H9 (cell line): ENCODE results near the gene CTXN1. TPM values are rescaled to one million over a fixed set of nuclear protein-coding genes. Genes with fewer than 3 reads are reported as not detected.

Experiments used
- DNase-seq: peaks from one replicate; pipeline ENCODE4 v3.0.0-alpha.2; 2017
- H2AFZ ChIP-seq: one replicate; pipeline ENCODE4 v1.6.1; 2013; ENCODE audit warnings: mild to moderate bottlenecking, low read length, control low read depth, moderate library complexity
- H2AK5ac ChIP-seq: 2 replicates; pipeline ENCODE4 v1.6.1; 2013; ENCODE audit warnings: low read length, control low read depth, mixed read lengths; ENCODE audit not compliant: insufficient read length
- H2BK120ac ChIP-seq: one replicate; pipeline ENCODE4 v1.6.1; 2013; ENCODE audit warnings: low read depth, mild to moderate bottlenecking, low read length, control low read depth, inconsistent platforms; ENCODE audit not compliant: poor library complexity, severe bottlenecking
- H2BK12ac ChIP-seq: 2 replicates; pipeline ENCODE4 v1.6.1; 2013; ENCODE audit warnings: low read length, control low read depth, mixed read lengths, low read depth; ENCODE audit not compliant: insufficient read length
- H2BK15ac ChIP-seq: 2 replicates; pipeline ENCODE4 v1.6.1; 2013; ENCODE audit warnings: low read depth, low read length, control low read depth
- H2BK20ac ChIP-seq: one replicate; pipeline ENCODE4 v1.6.1; 2013; ENCODE audit warnings: low read depth, mild to moderate bottlenecking, low read length, control low read depth, inconsistent platforms; ENCODE audit not compliant: poor library complexity, severe bottlenecking
- H2BK5ac ChIP-seq: 2 replicates; pipeline ENCODE4 v1.6.1; 2013; ENCODE audit warnings: low read length, control low read depth, mixed read lengths; ENCODE audit not compliant: insufficient read length
- H3K14ac ChIP-seq: 2 replicates; pipeline ENCODE4 v1.6.1; 2013; ENCODE audit warnings: low read length, control low read depth; ENCODE audit not compliant: insufficient read depth
- H3K18ac ChIP-seq: 2 replicates; pipeline ENCODE4 v1.6.1; 2013; ENCODE audit warnings: low read depth, mild to moderate bottlenecking, mixed read lengths, low read length, control low read depth; ENCODE audit not compliant: insufficient read length
- H3K23ac ChIP-seq: 2 replicates; pipeline ENCODE4 v1.6.1; 2013; ENCODE audit warnings: low read length, control low read depth, mixed read lengths, low read depth; ENCODE audit not compliant: insufficient read length
- H3K23me2 ChIP-seq: 2 replicates; pipeline ENCODE4 v1.6.1; 2013; ENCODE audit warnings: low read depth, mild to moderate bottlenecking, mixed read lengths, low read length, control low read depth; ENCODE audit not compliant: insufficient read length, poor library complexity, severe bottlenecking
- H3K27ac ChIP-seq: 2 replicates; pipeline ENCODE4 v1.5.1; 2013; ENCODE audit warnings: low read length, control low read depth, mixed read lengths, low read depth; ENCODE audit not compliant: insufficient read length
- H3K27me3 ChIP-seq: 2 replicates; pipeline ENCODE4 v1.6.1; 2013; ENCODE audit warnings: low read length, control low read depth, inconsistent platforms; ENCODE audit not compliant: insufficient read depth
- H3K4ac ChIP-seq: 2 replicates; pipeline ENCODE4 v1.6.1; 2013; ENCODE audit warnings: low read depth, mild to moderate bottlenecking, control low read depth, inconsistent platforms, low read length, moderate library complexity
- H3K4me1 ChIP-seq: 2 replicates; pipeline ENCODE4 v1.6.1; 2013; ENCODE audit warnings: low read length, control low read depth, inconsistent platforms; ENCODE audit not compliant: insufficient read depth
- H3K4me2 ChIP-seq: 2 replicates; pipeline ENCODE4 v1.6.1; 2013; ENCODE audit warnings: low read length, control low read depth, mixed read lengths; ENCODE audit not compliant: insufficient read length, insufficient read depth
- H3K56ac ChIP-seq: 2 replicates; pipeline ENCODE4 v1.6.1; 2013; ENCODE audit warnings: low read depth, mild to moderate bottlenecking, mixed read lengths, low read length, control low read depth; ENCODE audit not compliant: insufficient read length
- H3K79me1 ChIP-seq: 2 replicates; pipeline ENCODE4 v1.6.1; 2013; ENCODE audit warnings: low read depth, mild to moderate bottlenecking, moderate library complexity, low read length, control low read depth, inconsistent platforms; ENCODE audit not compliant: insufficient read depth, poor library complexity, severe bottlenecking
- H3K79me2 ChIP-seq: 2 replicates; pipeline ENCODE4 v1.6.1; 2013; ENCODE audit warnings: low read length, control low read depth, inconsistent platforms; ENCODE audit not compliant: insufficient read depth
- H3K9ac ChIP-seq: 2 replicates; pipeline ENCODE4 v1.6.1; 2013; ENCODE audit warnings: low read length, control low read depth, mixed read lengths; ENCODE audit not compliant: insufficient read length; ENCODE audit errors: extremely low read depth
- H3K9me3 ChIP-seq: one replicate; pipeline ENCODE4 v1.6.1; 2013; ENCODE audit warnings: low read depth, low read length, inconsistent platforms; ENCODE audit not compliant: control insufficient read depth
- H3T11ph ChIP-seq: one replicate; pipeline ENCODE4 v1.6.1; 2013; ENCODE audit warnings: mild to moderate bottlenecking, low read length, control low read depth, inconsistent platforms
- H4K20me1 ChIP-seq: one replicate; pipeline ENCODE4 v1.6.1; 2013; ENCODE audit not compliant: control insufficient read depth, insufficient read length, insufficient read depth
- H4K5ac ChIP-seq: 2 replicates; pipeline ENCODE4 v1.6.1; 2013; ENCODE audit warnings: low read depth, mild to moderate bottlenecking, mixed read lengths, low read length, control low read depth; ENCODE audit not compliant: insufficient read length
- H4K8ac ChIP-seq: replicated peaks from 2 replicates; pipeline ENCODE4 v1.6.1; 2013; ENCODE audit warnings: low read length, control low read depth, mixed read lengths, low read depth; ENCODE audit not compliant: insufficient read length
- H4K91ac ChIP-seq: 2 replicates; pipeline ENCODE4 v1.6.1; 2013; ENCODE audit warnings: low read depth, mild to moderate bottlenecking, moderate library complexity, mixed read lengths, low read length, control low read depth; ENCODE audit not compliant: insufficient read length
- H3K27ac Mint-ChIP-seq, 3 experiments: 2 replicates in 2 of 3; 3 replicates in 1 of 3; pipeline ENCODE4 v1.8.0; 2020 to 2021; ENCODE audit warnings: mixed read lengths in 3 of 3, mild to moderate bottlenecking in 1 of 3, moderate library complexity in 1 of 3
- H3K27me3 Mint-ChIP-seq: 2 replicates; pipeline ENCODE4 v1.8.0; 2021; ENCODE audit warnings: low read depth, mild to moderate bottlenecking, moderate library complexity, mixed read lengths
- H3K36me3 Mint-ChIP-seq, 3 experiments: 2 replicates in 2 of 3; 3 replicates in 1 of 3; pipeline ENCODE4 v1.8.0; 2020 to 2021; ENCODE audit warnings: low read depth in 3 of 3, mixed read lengths in 3 of 3; ENCODE audit not compliant: insufficient read depth in 1 of 3
- H3K4me1 Mint-ChIP-seq, 2 experiments: 2 replicates each; pipeline ENCODE4 v1.8.0; 2020; ENCODE audit warnings: mixed read lengths in 2 of 2
- H3K4me3 Mint-ChIP-seq, 2 experiments: 2 replicates in 1 of 2; 3 replicates in 1 of 2; pipeline ENCODE4 v1.8.0; 2020 to 2021; ENCODE audit warnings: mild to moderate bottlenecking in 2 of 2, mixed read lengths in 2 of 2, moderate library complexity in 1 of 2
- H3K9me3 Mint-ChIP-seq, 2 experiments: 2 replicates in 1 of 2; 3 replicates in 1 of 2; pipeline ENCODE4 v1.8.0; 2020; ENCODE audit warnings: mild to moderate bottlenecking in 2 of 2, mixed read lengths in 2 of 2, moderate library complexity in 1 of 2
- WGBS: extraction: QIAGEN DNeasy Blood & Tissue Kit; methylation state at CpG from one replicate; pipeline ENCODE4 v1.1.7; 2013; ENCODE audit warnings: missing lambda C conversion rate, low lambda C conversion rate, mixed read lengths; ENCODE audit not compliant: insufficient read length; ENCODE audit errors: extremely low coverage; 5-methylcytosine and 5-hydroxymethylcytosine counted together
- total RNA-seq: library from RNA; stranded (reverse); gene quantifications from 2 replicates; pipeline ENCODE4 v1.2.1, GENCODE V29; 2021
- TF ChIP-seq, protein P1 (sequence below): fragments of 200-600 bp; sonication (generic); conservative IDR thresholded peaks from 3 replicates; pipeline ENCODE4 v1.8.0; 2021; ENCODE audit warnings: antibody characterized with exemption, mild to moderate bottlenecking

The CTXN1 gene
- total RNA-seq, 1 experiment from 2014 or later: 22.7 TPM

- no CpG with 5 or more reads among the region's 10 CpGs for WGBS
- no peak for DNase-seq
- TF ChIP-seq, protein P1, sequence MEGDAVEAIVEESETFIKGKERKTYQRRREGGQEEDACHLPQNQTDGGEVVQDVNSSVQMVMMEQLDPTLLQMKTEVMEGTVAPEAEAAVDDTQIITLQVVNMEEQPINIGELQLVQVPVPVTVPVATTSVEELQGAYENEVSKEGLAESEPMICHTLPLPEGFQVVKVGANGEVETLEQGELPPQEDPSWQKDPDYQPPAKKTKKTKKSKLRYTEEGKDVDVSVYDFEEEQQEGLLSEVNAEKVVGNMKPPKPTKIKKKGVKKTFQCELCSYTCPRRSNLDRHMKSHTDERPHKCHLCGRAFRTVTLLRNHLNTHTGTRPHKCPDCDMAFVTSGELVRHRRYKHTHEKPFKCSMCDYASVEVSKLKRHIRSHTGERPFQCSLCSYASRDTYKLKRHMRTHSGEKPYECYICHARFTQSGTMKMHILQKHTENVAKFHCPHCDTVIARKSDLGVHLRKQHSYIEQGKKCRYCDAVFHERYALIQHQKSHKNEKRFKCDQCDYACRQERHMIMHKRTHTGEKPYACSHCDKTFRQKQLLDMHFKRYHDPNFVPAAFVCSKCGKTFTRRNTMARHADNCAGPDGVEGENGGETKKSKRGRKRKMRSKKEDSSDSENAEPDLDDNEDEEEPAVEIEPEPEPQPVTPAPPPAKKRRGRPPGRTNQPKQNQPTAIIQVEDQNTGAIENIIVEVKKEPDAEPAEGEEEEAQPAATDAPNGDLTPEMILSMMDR: no peak
- H3K79me2 ChIP-seq: peaks cover 6% of the 10 kb centered on the region; the same call in 1 of the 2 replicates
- H3T11ph ChIP-seq: no peak overlapping the region
- H3K56ac ChIP-seq: no peak overlapping the region
- no peaks in the 10 kb centered on the region for H3K79me1 ChIP-seq
- H3K9me3 Mint-ChIP-seq: no peaks in the 10 kb centered on the region; a peak in 3 of 5 replicates
- peak overlapping the region; percentile 42 to 97 (median 60); a peak in 3 of 7 replicates for H3K27ac Mint-ChIP-seq
- H4K20me1 ChIP-seq: no peaks in the 10 kb centered on the region
- no peak overlapping the region for H2AFZ ChIP-seq
- peaks cover 3% of the 10 kb centered on the region for H3K27me3 Mint-ChIP-seq
- H3K9me3 ChIP-seq: no peaks in the 10 kb centered on the region
- no peak overlapping the region for H4K91ac ChIP-seq
- H3K23ac ChIP-seq: no peak overlapping the region
- H4K8ac ChIP-seq: no peak overlapping the region
- H4K5ac ChIP-seq: no peak overlapping the region
- H2BK15ac ChIP-seq: no peak overlapping the region
- H3K23me2 ChIP-seq: peaks cover 19% of the 10 kb centered on the region
- no peak overlapping the region for H3K18ac ChIP-seq
- no peak overlapping the region for H2BK20ac ChIP-seq
- H3K9ac ChIP-seq: no peak overlapping the region
- H2BK5ac ChIP-seq: no peak overlapping the region
- H3K4me1 ChIP-seq: 0 out of 2 replicates have a peak, but pooled peaks cover 4% of the 10 kb centered on the region
- H2AK5ac ChIP-seq: no peak overlapping the region
- H3K27ac ChIP-seq: no peak overlapping the region
- H2BK12ac ChIP-seq: no peak overlapping the region
- H3K36me3 Mint-ChIP-seq: peaks cover 6 to 17% (median 9%) of the 10 kb centered on the region in 3 experiments; a peak in 6 of 7 replicates
- H3K14ac ChIP-seq: no peak overlapping the region
- H3K4me2 ChIP-seq: no peak overlapping the region
- H3K4me3 Mint-ChIP-seq: peak overlapping the region; percentile 86 to 93
- no peaks in the 10 kb centered on the region for H3K27me3 ChIP-seq
- H3K4ac ChIP-seq: no peak overlapping the region
- no peak overlapping the region for H2BK120ac ChIP-seq
- H3K4me1 Mint-ChIP-seq: peaks cover 15 to 24% of the 10 kb centered on the region in 2 experiments
Observed at GRCh38 chr19:7905268-7905667, 20.7 kb downstream of the CTXN1 start.
